Measurements from ENCODE around the gene FOXL2NB. TPM values are rescaled to one million over a fixed set of nuclear protein-coding genes. Genes with fewer than 3 reads are reported as not detected.

FOXL2NB gene
- total and polyA plus RNA-seq, 7 experiments from 2014 or later = not detected

GRCh38 chr3:138907539-138907938, 39.5 kb upstream of the FOXL2NB start:
- ATAC-seq (no peak), DNase-seq (no peak)
- Histone ChIP-seq H3K4me1 (ENCODE audit: control insufficient read depth in 2 of 2, insufficient read depth in 2 of 2, low read length in 2 of 2) (no peaks in the 10 kb centered on the region), H3K27ac (ENCODE audit: low read depth, low read length) (no peak overlapping the region), H3K36me3 (ENCODE audit: control insufficient read depth in 2 of 3, insufficient read depth in 3 of 3, low read length in 3 of 3) (no peaks in the 10 kb centered on the region), H3K4me3 (ENCODE audit: low read length) (no peak overlapping the region), H3K27me3 (ENCODE audit: control insufficient read depth in 2 of 2, insufficient read depth in 2 of 2, low read length in 2 of 2) (no peaks in the 10 kb centered on the region), H3K9me3 (ENCODE audit: control insufficient read depth in 2 of 3, low read length in 3 of 3) (no peaks in the 10 kb centered on the region)
- no peak overlapping the region for H3K27ac Mint-ChIP-seq
- intact Hi-C loops (cut with micrococcal nuclease) = no loop called here
- POLR2A ChIA-PET = no interaction called here
- H3K36me3 Mint-ChIP-seq = no peaks in the 10 kb centered on the region
- H3K27me3 Mint-ChIP-seq = peaks cover 0 to 5% (median 0%) of the 10 kb centered on the region in 5 donors
- peaks cover 0 to 2% (median 0%) of the 10 kb centered on the region in 7 donors for H3K4me1 Mint-ChIP-seq
- no peaks in the 10 kb centered on the region for H3K9me3 Mint-ChIP-seq
- H3K4me3 Mint-ChIP-seq = no peak overlapping the region
- CTCF ChIA-PET = no interaction called here

- ATAC-seq = peak; percentile 48
- DNase-seq = no peak
- no peaks in the 10 kb centered on the region for H3K36me3 Mint-ChIP-seq
- no peak overlapping the region for H3K27ac Mint-ChIP-seq
- ChIA-PET POLR2A (no interaction called here), CTCF (interaction anchor here (1.3 kb wide), 1 partner anchor 12 kb away, joined by 3 read pairs; no protein-coding TSS in a partner anchor)
- Histone ChIP-seq H3K36me3 (ENCODE audit: control insufficient read depth in 2 of 3, insufficient read depth in 3 of 3, low read length in 3 of 3) (no peaks in the 10 kb centered on the region), H3K27me3 (ENCODE audit: control insufficient read depth in 2 of 2, insufficient read depth in 2 of 2, low read length in 2 of 2) (no peaks in the 10 kb centered on the region), H3K4me3 (ENCODE audit: low read length) (no peak overlapping the region), H3K27ac (ENCODE audit: low read depth, low read length) (no peak overlapping the region), H3K4me1 (ENCODE audit: control insufficient read depth in 2 of 2, insufficient read depth in 2 of 2, low read length in 2 of 2) (no peaks in the 10 kb centered on the region), H3K9me3 (ENCODE audit: control insufficient read depth in 2 of 3, low read length in 3 of 3) (no peaks in the 10 kb centered on the region)
- no peaks in the 10 kb centered on the region for H3K9me3 Mint-ChIP-seq
- H3K27me3 Mint-ChIP-seq = peaks cover 0 to 5% (median 0%) of the 10 kb centered on the region in 5 donors
- no peak overlapping the region for H3K4me3 Mint-ChIP-seq
- intact Hi-C loops (cut with micrococcal nuclease) = no loop called here
- peaks cover 0 to 2% (median 0%) of the 10 kb centered on the region in 7 donors for H3K4me1 Mint-ChIP-seq
Observed at GRCh38 chr3:138908846-138909245, 38.2 kb upstream of the FOXL2NB start.

GRCh38 chr3:138909904-138910303, 37.1 kb upstream of the FOXL2NB start:
- ChIA-PET POLR2A (no interaction called here), CTCF (interaction anchor here (0.8 to 1.3 kb wide), 3 partner anchors 11 to 311 kb away, joined by 3 read pairs; no protein-coding TSS in a partner anchor)
- no peak overlapping the region for H3K4me3 Mint-ChIP-seq
- H3K27me3 ChIP-seq (ENCODE audit: control insufficient read depth in 2 of 2, insufficient read depth in 2 of 2, low read length in 2 of 2) = no peaks in the 10 kb centered on the region
- H3K36me3 Mint-ChIP-seq = no peaks in the 10 kb centered on the region
- no peak overlapping the region for H3K4me3 ChIP-seq (ENCODE audit: low read length)
- no peaks in the 10 kb centered on the region for H3K9me3 Mint-ChIP-seq
- intact Hi-C loops (cut with micrococcal nuclease) = loop anchor here in 1 of 2 donors (10.0 kb wide), 1 partner anchor 125 kb away; no protein-coding TSS in a partner anchor
- H3K4me1 Mint-ChIP-seq = peaks cover 1 to 3% (median 2%) of the 10 kb centered on the region in 7 donors
- H3K4me1 ChIP-seq (ENCODE audit: control insufficient read depth in 2 of 2, insufficient read depth in 2 of 2, low read length in 2 of 2) = no peaks in the 10 kb centered on the region
- ATAC-seq (no peak), DNase-seq (no peak)
- no peak overlapping the region for H3K27ac Mint-ChIP-seq
- peaks cover 0 to 11% (median 0%) of the 10 kb centered on the region in 5 donors for H3K27me3 Mint-ChIP-seq
- H3K36me3 ChIP-seq (ENCODE audit: control insufficient read depth in 2 of 3, insufficient read depth in 3 of 3, low read length in 3 of 3) = no peaks in the 10 kb centered on the region
- H3K9me3 ChIP-seq (ENCODE audit: control insufficient read depth in 2 of 3, low read length in 3 of 3) = no peaks in the 10 kb centered on the region
- H3K27ac ChIP-seq (ENCODE audit: low read depth, low read length) = no peak overlapping the region

GRCh38 chr3:138911621-138912020, 35.4 kb upstream of the FOXL2NB start:
- intact Hi-C loops (cut with micrococcal nuclease) = loop anchor here in 1 of 2 donors (10.0 kb wide), 1 partner anchor 127 kb away; no protein-coding TSS in a partner anchor
- no peaks in the 10 kb centered on the region for H3K9me3 ChIP-seq (ENCODE audit: control insufficient read depth in 2 of 3, low read length in 3 of 3)
- no peak overlapping the region for H3K27ac Mint-ChIP-seq
- peaks cover 0 to 15% (median 0%) of the 10 kb centered on the region in 5 donors for H3K27me3 Mint-ChIP-seq
- H3K9me3 Mint-ChIP-seq = no peaks in the 10 kb centered on the region
- DNase-seq (no peak), ATAC-seq (no peak)
- H3K4me3 ChIP-seq (ENCODE audit: low read length) = no peak overlapping the region
- no peaks in the 10 kb centered on the region for H3K36me3 Mint-ChIP-seq
- H3K4me3 Mint-ChIP-seq = no peak overlapping the region
- no peaks in the 10 kb centered on the region for H3K36me3 ChIP-seq (ENCODE audit: control insufficient read depth in 2 of 3, insufficient read depth in 3 of 3, low read length in 3 of 3)
- POLR2A ChIA-PET = no interaction called here
- H3K27me3 ChIP-seq (ENCODE audit: control insufficient read depth in 2 of 2, insufficient read depth in 2 of 2, low read length in 2 of 2) = no peaks in the 10 kb centered on the region
- no peak overlapping the region for H3K27ac ChIP-seq (ENCODE audit: low read depth, low read length)
- CTCF ChIA-PET = interaction anchor here (0.5 to 2.2 kb wide), 5 partner anchors 11 to 567 kb away, joined by 3 to 15 read pairs (median 3); no protein-coding TSS in a partner anchor
- no peaks in the 10 kb centered on the region for H3K4me1 ChIP-seq (ENCODE audit: control insufficient read depth in 2 of 2, insufficient read depth in 2 of 2, low read length in 2 of 2)
- peaks cover 5 to 9% (median 6%) of the 10 kb centered on the region in 7 donors for H3K4me1 Mint-ChIP-seq

GRCh38 chr3:138912237-138912636, 34.8 kb upstream of the FOXL2NB start:
- DNase-seq = no peak
- Histone ChIP-seq H3K36me3 (ENCODE audit: control insufficient read depth in 2 of 3, insufficient read depth in 3 of 3, low read length in 3 of 3) (no peaks in the 10 kb centered on the region), H3K9me3 (ENCODE audit: control insufficient read depth in 2 of 3, low read length in 3 of 3) (no peaks in the 10 kb centered on the region), H3K27me3 (ENCODE audit: control insufficient read depth in 2 of 2, insufficient read depth in 2 of 2, low read length in 2 of 2) (no peaks in the 10 kb centered on the region), H3K4me3 (ENCODE audit: low read length) (no peak overlapping the region), H3K4me1 (ENCODE audit: control insufficient read depth in 2 of 2, insufficient read depth in 2 of 2, low read length in 2 of 2) (no peaks in the 10 kb centered on the region), H3K27ac (ENCODE audit: low read depth, low read length) (no peak overlapping the region)
- ATAC-seq = no peak
- no peaks in the 10 kb centered on the region for H3K36me3 Mint-ChIP-seq
- ChIA-PET POLR2A (no interaction called here), CTCF (interaction anchor here (0.6 to 5.3 kb wide), 7 partner anchors 11 to 567 kb away, joined by 3 to 82 read pairs (median 6); partner anchors contain the start of gene CEP70)
- H3K4me1 Mint-ChIP-seq = peaks cover 5 to 9% (median 6%) of the 10 kb centered on the region in 7 donors
- H3K27ac Mint-ChIP-seq = no peak overlapping the region
- H3K4me3 Mint-ChIP-seq = no peak overlapping the region
- intact Hi-C loops (cut with micrococcal nuclease) = loop anchor here in 1 of 2 donors (10.0 kb wide), 1 partner anchor 127 kb away; no protein-coding TSS in a partner anchor
- H3K9me3 Mint-ChIP-seq = no peaks in the 10 kb centered on the region
- peaks cover 0 to 17% (median 0%) of the 10 kb centered on the region in 5 donors for H3K27me3 Mint-ChIP-seq

- no peaks in the 10 kb centered on the region for H3K9me3 Mint-ChIP-seq
- H3K27me3 Mint-ChIP-seq = peaks cover 0 to 28% (median 0%) of the 10 kb centered on the region in 5 donors
- Histone ChIP-seq H3K36me3 (ENCODE audit: control insufficient read depth in 2 of 3, insufficient read depth in 3 of 3, low read length in 3 of 3) (no peaks in the 10 kb centered on the region), H3K4me3 (ENCODE audit: low read length) (no peak overlapping the region), H3K27ac (ENCODE audit: low read depth, low read length) (no peak overlapping the region), H3K4me1 (ENCODE audit: control insufficient read depth in 2 of 2, insufficient read depth in 2 of 2, low read length in 2 of 2) (no peaks in the 10 kb centered on the region), H3K9me3 (ENCODE audit: control insufficient read depth in 2 of 3, low read length in 3 of 3) (no peaks in the 10 kb centered on the region), H3K27me3 (ENCODE audit: control insufficient read depth in 2 of 2, insufficient read depth in 2 of 2, low read length in 2 of 2) (no peaks in the 10 kb centered on the region)
- ChIA-PET CTCF (interaction anchor here (0.8 to 5.3 kb wide), 5 partner anchors 9 to 321 kb away, joined by 5 to 82 read pairs (median 6); partner anchors contain the start of gene CEP70), POLR2A (no interaction called here)
- no peak overlapping the region for H3K4me3 Mint-ChIP-seq
- ATAC-seq = no peak
- no peak for DNase-seq
- intact Hi-C loops (cut with micrococcal nuclease) = loop anchor here (2.0 to 10.0 kb wide), 2 partner anchors 129 to 133 kb away; no protein-coding TSS in a partner anchor
- H3K27ac Mint-ChIP-seq = no peak overlapping the region
- H3K36me3 Mint-ChIP-seq = no peaks in the 10 kb centered on the region
- H3K4me1 Mint-ChIP-seq = peaks cover 5 to 9% (median 6%) of the 10 kb centered on the region in 7 donors
Observed at GRCh38 chr3:138913766-138914165, 33.3 kb upstream of the FOXL2NB start.

All from naive thymus-derived CD4-positive, alpha-beta T cell (primary cell).